A549 (cell line): ENCODE measurements around the gene PRAC2. TPM values are rescaled to one million over a fixed set of nuclear protein-coding genes. Genes with fewer than 3 reads are reported as not detected.
"Not testable (repeated sequence)": the region's sequence is repeated elsewhere in the genome, so short reads cannot be mapped to it uniquely, and the experiment has no call there.

Source experiments
- ATAC-seq, 2 experiments: fragments of 200-7000 bp in 1 of 2; fragments of >200 bp in 1 of 2; cut with Nextera tagmentation in 1 of 2; cut with Tn5 transposase in 1 of 2; 3 replicates each; pipeline versions ENCODE4 v1.8.0 to v1.9.1; 2018 to 2020; ENCODE audit warnings: mild to moderate bottlenecking in 1 of 2, moderate library complexity in 1 of 2
- CTCF ChIA-PET: fragments of 300-600 bp; sonication (Branson Sonifier 250); formaldehyde crosslinking; extraction: SDS; loops from one replicate; lab custom pipeline; 2021; ENCODE audit warnings: antibody characterized with exemption, inconsistent platforms; lab: Yijun Ruan, JAX
- POLR2A ChIA-PET: fragments of 350-600 bp; formaldehyde crosslinking; extraction: SDS; loops from one replicate; lab custom pipeline; 2021; ENCODE audit warnings: antibody characterized with exemption, inconsistent platforms; lab: Yijun Ruan, JAX
- DNase-seq, 2 experiments: peaks; one replicate each; pipeline versions ENCODE4 v3.0.0 to v3.0.0-alpha.2; 2011 to 2016; ENCODE audit warnings: low read depth in 1 of 2, low spot score in 1 of 2
- FAIRE-seq: peaks from 2 replicates; lab custom pipeline; 2011; peaks lifted over from hg19 to GRCh38; lab: Jason Lieb, UNC
- H3K27ac ChIP-seq, 2 experiments: fragments of >200 bp; sonication (Bioruptor Twin); formaldehyde crosslinking; 3 replicates each; pipeline ENCODE4 v1.5.1; 2016 to 2017
- H3K4me1 ChIP-seq: fragments of >200 bp; sonication (Bioruptor Twin); formaldehyde crosslinking; 3 replicates; pipeline ENCODE4 v1.6.1; 2016
- H3K4me2 ChIP-seq: fragments of >200 bp; sonication (Bioruptor Twin); formaldehyde crosslinking; 3 replicates; pipeline ENCODE4 v1.6.1; 2016
- H3K4me3 ChIP-seq: fragments of >200 bp; sonication (Bioruptor Twin); formaldehyde crosslinking; 3 replicates; pipeline ENCODE4 v1.5.1; 2016
- H3K9me3 ChIP-seq: fragments of >200 bp; sonication (Bioruptor Twin); formaldehyde crosslinking; 3 replicates; pipeline ENCODE4 v1.6.1; 2016
- BHLHE40 ChIP-seq: IDR thresholded peaks from 2 replicates; pipeline ENCODE4 v1.6.1; 2012; ENCODE audit warnings: low read depth, low read length, inconsistent platforms
- CEBPB ChIP-seq, 2 experiments: fragments of >200 bp in 1 of 2; sonication (Bioruptor Twin) in 1 of 2; formaldehyde crosslinking in 1 of 2; IDR thresholded peaks; 2 replicates each; pipeline ENCODE4 v1.6.1; 2012 to 2016
- CHD2 ChIP-seq: fragments of 150-350 bp; IDR thresholded peaks from 2 replicates; pipeline ENCODE4 v1.6.1; 2014; ENCODE audit warnings: low read length; ENCODE audit not compliant: partially characterized antibody
- EHMT2 ChIP-seq: fragments of 200-600 bp; sonication (generic); IDR thresholded peaks from 2 replicates; pipeline ENCODE4 v1.6.1; 2016; ENCODE audit warnings: antibody characterized with exemption, low read depth, mild to moderate bottlenecking, moderate library complexity
- EP300 ChIP-seq, 2 experiments: fragments of >200 bp; sonication (Bioruptor Twin); formaldehyde crosslinking; IDR thresholded peaks; 2 replicates in 1 of 2; 3 replicates in 1 of 2; pipeline ENCODE4 v1.6.1; 2016 to 2017
- FOSL2 ChIP-seq, 2 experiments: fragments of 450-650 bp in 1 of 2; fragments of >200 bp in 1 of 2; sonication (Bioruptor Twin) in 1 of 2; formaldehyde crosslinking; IDR thresholded peaks; 2 replicates each; pipeline versions ENCODE4 v1.5.0 to v1.6.1; 2016 to 2020; ENCODE audit warnings: mild to moderate bottlenecking in 1 of 2, moderate library complexity in 1 of 2
- HEYL ChIP-seq: fragments of 250-450 bp; sonication (Bioruptor Pico); IDR thresholded peaks from 2 replicates; pipeline ENCODE4 v1.8.0; 2021; ENCODE audit warnings: mild to moderate bottlenecking, moderate library complexity
- HOXA7 ChIP-seq: fragments of 250-450 bp; sonication (Bioruptor Pico); IDR thresholded peaks from 2 replicates; pipeline ENCODE4 v1.5.0; 2020; ENCODE audit warnings: mild to moderate bottlenecking, moderate library complexity
- HOXB13 ChIP-seq: fragments of 250-450 bp; sonication (Bioruptor Pico); IDR thresholded peaks from 2 replicates; pipeline ENCODE4 v1.5.0; 2020; ENCODE audit warnings: low read depth, mild to moderate bottlenecking, moderate library complexity
- KDM1A ChIP-seq: fragments of 200-600 bp; sonication (generic); IDR thresholded peaks from 2 replicates; pipeline ENCODE4 v1.6.1; 2016; ENCODE audit warnings: low read depth, mild to moderate bottlenecking
- MYC ChIP-seq: IDR thresholded peaks from 2 replicates; pipeline ENCODE4 v1.6.1; 2012; ENCODE audit warnings: mild to moderate bottlenecking, inconsistent platforms, low read length, improper control_type of control experiment, borderline replicate concordance
- POLR2AphosphoS2 ChIP-seq: conservative IDR thresholded peaks from 2 replicates; pipeline ENCODE4 v1.6.1; 2012; ENCODE audit warnings: low read length, improper control_type of control experiment, inconsistent platforms
- RAD21 ChIP-seq, 2 experiments: fragments of >200 bp in 1 of 2; sonication (Bioruptor Twin) in 1 of 2; formaldehyde crosslinking in 1 of 2; IDR thresholded peaks in 1 of 2; conservative IDR thresholded peaks in 1 of 2; 2 replicates in 1 of 2; 3 replicates in 1 of 2; pipeline ENCODE4 v1.6.1; 2012 to 2018; ENCODE audit warnings: inconsistent platforms in 1 of 2
- RFX5 ChIP-seq: fragments of 450-650 bp; IDR thresholded peaks from 2 replicates; pipeline ENCODE4 v1.7.1; 2014; ENCODE audit warnings: antibody characterized with exemption, mild to moderate bottlenecking, moderate library complexity
- RNF2 ChIP-seq: fragments of 200-600 bp; sonication (generic); IDR thresholded peaks from 2 replicates; pipeline ENCODE4 v1.6.1; 2016; ENCODE audit warnings: low read depth, mild to moderate bottlenecking, antibody characterized with exemption, moderate library complexity, borderline replicate concordance
- SMC3 ChIP-seq: fragments of >200 bp; sonication (Bioruptor Twin); formaldehyde crosslinking; IDR thresholded peaks from 3 replicates; pipeline ENCODE4 v1.6.1; 2018; ENCODE audit warnings: inconsistent platforms
- ZC3H11A ChIP-seq: fragments of 450-650 bp; IDR thresholded peaks from 2 replicates; pipeline ENCODE4 v1.6.1; 2014; ENCODE audit warnings: antibody characterized with exemption, mild to moderate bottlenecking
- WGBS: methylation state at CpG from one replicate; pipeline ENCODE4 v1.1.6; 2017; ENCODE audit errors: missing lambda C conversion rate; 5-methylcytosine and 5-hydroxymethylcytosine counted together
- polyA plus RNA-seq, 4 experiments: library from polyadenylated mRNA; depleted of rRNA in 3 of 4; stranded (reverse); fragments of >200 nt; fragmentation: RNase III in 1 of 4; extraction: RNeasy Plus Mini Kit Qiagen cat#74134 plus additional on column Dnase treatment in 1 of 4; gene quantifications; 2 replicates in 3 of 4; 3 replicates in 1 of 4; pipeline ENCODE4 v1.2.3, GENCODE V29; 2011 to 2017
- TF ChIP-seq, protein P1 (sequence below): fragments of 150-350 bp; IDR thresholded peaks from 2 replicates; pipeline ENCODE4 v1.6.1; 2014; ENCODE audit warnings: low read depth, mild to moderate bottlenecking, low read length
- TF ChIP-seq, protein P2 (sequence below): fragments of 200-600 bp; sonication (generic); IDR thresholded peaks from 2 replicates; pipeline ENCODE4 v1.6.1; 2016; ENCODE audit warnings: antibody characterized with exemption, mild to moderate bottlenecking, moderate library complexity
- TF ChIP-seq, protein P3 (sequence below): fragments of >200 bp; sonication (Bioruptor Twin); formaldehyde crosslinking; IDR thresholded peaks from 3 replicates; pipeline ENCODE4 v1.5.1; 2016

PRAC2 gene
- polyA plus RNA-seq, 2 of the 4 experiments (the other 2 are of a cell fraction), result not detected

DNA sequence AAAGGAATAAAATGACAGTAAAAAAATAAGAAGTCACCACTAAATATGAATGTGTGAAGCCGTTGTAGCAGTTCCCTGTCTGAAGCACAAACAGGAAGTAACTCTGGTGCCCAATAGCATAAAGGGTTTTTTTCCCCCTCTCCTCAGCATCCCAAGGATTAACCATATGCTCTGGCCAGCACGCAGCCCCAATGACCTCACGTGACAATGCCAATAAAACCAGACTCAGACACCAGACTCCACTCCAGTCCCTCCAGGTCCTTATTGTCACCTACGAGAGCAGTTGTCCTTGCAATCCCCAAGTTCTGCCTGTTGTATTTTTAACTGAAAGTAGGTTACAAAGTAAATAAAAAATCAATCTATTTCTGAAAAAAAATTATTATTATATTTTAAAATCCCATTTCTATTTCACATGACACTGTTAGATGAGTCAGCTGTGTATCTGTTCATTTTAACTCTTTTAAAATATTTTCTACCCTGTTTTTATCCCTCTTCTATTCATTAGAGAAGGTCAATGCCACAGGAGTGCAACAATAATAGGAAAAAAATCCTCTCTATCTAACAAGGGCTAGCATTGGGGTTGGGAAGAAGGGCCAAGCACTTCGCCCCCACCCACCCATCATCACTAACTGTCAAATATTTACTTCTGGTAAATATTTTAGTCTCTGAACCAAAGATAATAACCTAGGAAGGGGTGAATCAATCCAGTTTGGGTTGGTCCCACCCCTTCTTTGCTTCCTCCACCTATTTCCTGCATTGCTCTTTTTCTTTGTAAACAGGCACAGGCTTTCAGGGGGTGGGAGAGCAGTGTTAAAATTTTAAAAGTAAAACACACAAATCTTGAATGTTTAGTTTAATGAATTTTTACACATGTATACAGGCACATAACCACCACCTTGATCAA lies 7.2 kb upstream of the PRAC2 start:
- H3K4me3 ChIP-seq, result no peak overlapping the region
- FAIRE-seq (no peak), DNase-seq (no peak), ATAC-seq (no peak)
- H3K27ac ChIP-seq, result no peak overlapping the region
- TF ChIP-seq EHMT2 (no peak), RAD21 (conservative IDR thresholded peaks at IDR 0.05 in 1 of 2, IDR thresholded peaks at IDR 0.05 in 1 of 2) (no peak), FOSL2 (IDR thresholded peaks at IDR 0.05) (no peak), FOSL2 (CRISPR knock-in tag; IDR thresholded peaks at IDR 0.05) (no peak), SMC3 (no peak), CHD2 (no peak), RFX5 (no peak)
- WGBS, result 60% methylated on average over 5 of the region's 5 CpGs
- ChIA-PET CTCF (interaction anchor here (0.5 to 33.0 kb wide), 10 partner anchors 6 to 165 kb away, joined by 3 to 852 read pairs (median 188); partner anchors contain the start of genes HOXB13, PRAC1, PRAC2 and TTLL6), POLR2A (interaction anchor here (0.7 kb wide), 1 partner anchor 37 kb away, joined by 3 read pairs; no protein-coding TSS in a partner anchor)
- no peaks in the 10 kb centered on the region for H3K9me3 ChIP-seq
- peaks cover 15% of the 10 kb centered on the region; the same call in 2 of the 3 replicates for H3K4me1 ChIP-seq
- 0 out of 3 replicates have a peak overlapping the region, but pooled peaks have one; percentile 22 for H3K4me2 ChIP-seq

DNA sequence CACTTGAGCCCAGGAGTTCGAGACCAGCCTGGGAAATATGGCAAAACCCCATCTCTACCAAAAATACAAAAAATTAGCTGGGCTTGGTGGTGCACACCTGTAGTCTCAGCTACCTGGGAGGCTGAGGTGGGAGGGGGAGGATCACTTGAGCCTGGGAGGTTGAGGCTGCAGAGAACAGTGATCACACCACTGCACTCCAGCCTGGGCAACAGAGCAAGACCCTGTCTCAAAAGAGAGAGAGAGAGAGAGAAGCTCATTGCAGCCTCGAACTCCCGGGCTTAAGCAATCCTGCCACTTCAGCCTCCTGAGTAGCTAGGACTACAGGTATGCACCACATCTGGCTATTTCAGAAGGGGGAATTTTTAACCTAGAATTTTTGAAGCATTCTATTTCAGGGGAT lies 6.4 kb upstream of the PRAC2 start:
- CTCF ChIA-PET, result interaction anchor here (0.6 to 33.0 kb wide), 11 partner anchors 8 to 562 kb away, joined by 3 to 852 read pairs (median 164); partner anchors contain the start of gene TTLL6
- H3K4me2 ChIP-seq, ATAC-seq: not testable (repeated sequence)

DNA sequence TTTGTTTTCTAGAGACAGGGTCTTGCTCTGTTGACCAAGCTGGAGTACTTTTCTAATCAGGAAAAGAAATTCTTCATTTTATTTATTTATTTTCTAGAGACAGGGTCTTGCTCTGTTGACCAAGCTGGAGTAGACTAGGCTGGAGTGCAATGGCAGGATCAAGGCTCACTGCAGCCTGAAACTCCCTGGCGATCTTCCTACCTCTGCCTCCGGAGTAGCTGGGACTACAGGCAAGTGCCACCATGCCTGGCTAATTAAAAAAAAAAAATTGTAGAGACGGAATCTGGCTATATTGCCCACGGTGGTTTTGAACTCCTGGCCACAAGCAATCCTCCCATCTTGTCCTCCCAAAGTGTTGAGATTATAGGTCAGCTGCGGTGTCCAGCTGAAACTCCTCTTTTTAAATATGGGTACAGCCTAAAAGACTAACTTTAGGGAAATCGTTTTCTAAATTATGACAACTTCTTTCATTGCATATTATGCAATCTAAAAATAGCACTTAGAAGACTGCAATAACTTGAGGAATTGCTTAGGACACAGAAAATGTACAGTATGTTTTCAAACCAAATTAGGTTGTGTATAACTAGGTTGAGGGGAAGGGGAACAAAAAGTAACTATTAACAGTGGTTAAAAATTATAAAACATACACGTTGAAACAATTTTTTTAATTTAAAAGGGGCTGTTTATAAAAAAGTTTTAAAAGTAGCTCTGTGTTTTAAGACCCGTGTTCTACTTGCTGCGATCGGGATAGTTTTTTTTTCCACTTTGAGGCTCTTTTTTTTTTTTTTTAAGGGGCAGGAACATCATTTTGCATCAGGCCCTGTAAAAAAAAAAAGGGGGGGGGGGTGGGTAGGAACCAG lies 5.4 kb upstream of the PRAC2 start:
- 76% methylated on average over 10 of the region's 10 CpGs for WGBS
- Histone ChIP-seq H3K9me3 (no peaks in the 10 kb centered on the region), H3K4me2 (no peak overlapping the region), H3K4me3 (no peak overlapping the region), H3K27ac (no peak overlapping the region), H3K4me1 (peaks cover 10% of the 10 kb centered on the region; the same call in 2 of the 3 replicates)
- CTCF ChIA-PET, result interaction anchor here (0.6 to 33.0 kb wide), 14 partner anchors 7 to 563 kb away, joined by 3 to 852 read pairs (median 18); partner anchors contain the start of gene TTLL6
- TF ChIP-seq RNF2, result no peak
- TF ChIP-seq, protein P1, sequence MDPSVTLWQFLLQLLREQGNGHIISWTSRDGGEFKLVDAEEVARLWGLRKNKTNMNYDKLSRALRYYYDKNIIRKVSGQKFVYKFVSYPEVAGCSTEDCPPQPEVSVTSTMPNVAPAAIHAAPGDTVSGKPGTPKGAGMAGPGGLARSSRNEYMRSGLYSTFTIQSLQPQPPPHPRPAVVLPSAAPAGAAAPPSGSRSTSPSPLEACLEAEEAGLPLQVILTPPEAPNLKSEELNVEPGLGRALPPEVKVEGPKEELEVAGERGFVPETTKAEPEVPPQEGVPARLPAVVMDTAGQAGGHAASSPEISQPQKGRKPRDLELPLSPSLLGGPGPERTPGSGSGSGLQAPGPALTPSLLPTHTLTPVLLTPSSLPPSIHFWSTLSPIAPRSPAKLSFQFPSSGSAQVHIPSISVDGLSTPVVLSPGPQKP, result no peak
- TF ChIP-seq ZC3H11A, result no peak
- TF ChIP-seq MYC, result no peak
- no peak for TF ChIP-seq HOXA7
- no peak for TF ChIP-seq HOXB13 (CRISPR knock-in tag)
- no peak for TF ChIP-seq KDM1A
- no peak for TF ChIP-seq CEBPB (IDR thresholded peaks at IDR 0.05)
- TF ChIP-seq, protein P2, sequence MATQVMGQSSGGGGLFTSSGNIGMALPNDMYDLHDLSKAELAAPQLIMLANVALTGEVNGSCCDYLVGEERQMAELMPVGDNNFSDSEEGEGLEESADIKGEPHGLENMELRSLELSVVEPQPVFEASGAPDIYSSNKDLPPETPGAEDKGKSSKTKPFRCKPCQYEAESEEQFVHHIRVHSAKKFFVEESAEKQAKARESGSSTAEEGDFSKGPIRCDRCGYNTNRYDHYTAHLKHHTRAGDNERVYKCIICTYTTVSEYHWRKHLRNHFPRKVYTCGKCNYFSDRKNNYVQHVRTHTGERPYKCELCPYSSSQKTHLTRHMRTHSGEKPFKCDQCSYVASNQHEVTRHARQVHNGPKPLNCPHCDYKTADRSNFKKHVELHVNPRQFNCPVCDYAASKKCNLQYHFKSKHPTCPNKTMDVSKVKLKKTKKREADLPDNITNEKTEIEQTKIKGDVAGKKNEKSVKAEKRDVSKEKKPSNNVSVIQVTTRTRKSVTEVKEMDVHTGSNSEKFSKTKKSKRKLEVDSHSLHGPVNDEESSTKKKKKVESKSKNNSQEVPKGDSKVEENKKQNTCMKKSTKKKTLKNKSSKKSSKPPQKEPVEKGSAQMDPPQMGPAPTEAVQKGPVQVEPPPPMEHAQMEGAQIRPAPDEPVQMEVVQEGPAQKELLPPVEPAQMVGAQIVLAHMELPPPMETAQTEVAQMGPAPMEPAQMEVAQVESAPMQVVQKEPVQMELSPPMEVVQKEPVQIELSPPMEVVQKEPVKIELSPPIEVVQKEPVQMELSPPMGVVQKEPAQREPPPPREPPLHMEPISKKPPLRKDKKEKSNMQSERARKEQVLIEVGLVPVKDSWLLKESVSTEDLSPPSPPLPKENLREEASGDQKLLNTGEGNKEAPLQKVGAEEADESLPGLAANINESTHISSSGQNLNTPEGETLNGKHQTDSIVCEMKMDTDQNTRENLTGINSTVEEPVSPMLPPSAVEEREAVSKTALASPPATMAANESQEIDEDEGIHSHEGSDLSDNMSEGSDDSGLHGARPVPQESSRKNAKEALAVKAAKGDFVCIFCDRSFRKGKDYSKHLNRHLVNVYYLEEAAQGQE, result no peak
- no peak for TF ChIP-seq EP300 (IDR thresholded peaks at IDR 0.05)
- TF ChIP-seq BHLHE40, result no peak
- no peak for TF ChIP-seq POLR2AphosphoS2
- TF ChIP-seq FOSL2 (IDR thresholded peaks at IDR 0.05), result no peak
- TF ChIP-seq FOSL2 (CRISPR knock-in tag; IDR thresholded peaks at IDR 0.05), result no peak
- TF ChIP-seq, protein P3, sequence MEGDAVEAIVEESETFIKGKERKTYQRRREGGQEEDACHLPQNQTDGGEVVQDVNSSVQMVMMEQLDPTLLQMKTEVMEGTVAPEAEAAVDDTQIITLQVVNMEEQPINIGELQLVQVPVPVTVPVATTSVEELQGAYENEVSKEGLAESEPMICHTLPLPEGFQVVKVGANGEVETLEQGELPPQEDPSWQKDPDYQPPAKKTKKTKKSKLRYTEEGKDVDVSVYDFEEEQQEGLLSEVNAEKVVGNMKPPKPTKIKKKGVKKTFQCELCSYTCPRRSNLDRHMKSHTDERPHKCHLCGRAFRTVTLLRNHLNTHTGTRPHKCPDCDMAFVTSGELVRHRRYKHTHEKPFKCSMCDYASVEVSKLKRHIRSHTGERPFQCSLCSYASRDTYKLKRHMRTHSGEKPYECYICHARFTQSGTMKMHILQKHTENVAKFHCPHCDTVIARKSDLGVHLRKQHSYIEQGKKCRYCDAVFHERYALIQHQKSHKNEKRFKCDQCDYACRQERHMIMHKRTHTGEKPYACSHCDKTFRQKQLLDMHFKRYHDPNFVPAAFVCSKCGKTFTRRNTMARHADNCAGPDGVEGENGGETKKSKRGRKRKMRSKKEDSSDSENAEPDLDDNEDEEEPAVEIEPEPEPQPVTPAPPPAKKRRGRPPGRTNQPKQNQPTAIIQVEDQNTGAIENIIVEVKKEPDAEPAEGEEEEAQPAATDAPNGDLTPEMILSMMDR, result no peak
- no peak for TF ChIP-seq HEYL (CRISPR knock-in tag)
- POLR2A ChIA-PET, result interaction anchor here (0.6 kb wide), 1 partner anchor 78 kb away, joined by 4 read pairs; no protein-coding TSS in a partner anchor
- ATAC-seq (no peak), FAIRE-seq (peak; percentile 32), DNase-seq (no peak)

More for the DNA sequence above, 6.4 kb upstream of the PRAC2 start:
- not testable (repeated sequence) for H3K27ac ChIP-seq, DNase-seq, H3K4me1 ChIP-seq, H3K4me3 ChIP-seq, FAIRE-seq, H3K9me3 ChIP-seq
- WGBS, result 81% methylated on average over 3 of the region's 3 CpGs
- POLR2A ChIA-PET, result interaction anchor here (0.6 to 0.7 kb wide), 2 partner anchors 38 to 173 kb away, joined by 3 read pairs; no protein-coding TSS in a partner anchor
